ENCODE results near the gene SLC5A10. TPM values are rescaled to one million over a fixed set of nuclear protein-coding genes. Genes with fewer than 3 reads are reported as not detected.

The SLC5A10 gene
- total RNA-seq, 4 donors from 2014 or later: not detected

- TF ChIP-seq POLR2AphosphoS5 (IDR thresholded peaks at IDR 0.05) (no peak), EP300 (IDR thresholded peaks at IDR 0.05) (no peak), POLR2A (IDR thresholded peaks at IDR 0.05) (no peak), CTCF (IDR thresholded peaks at IDR 0.05) (no peak)
- H3K4me1 ChIP-seq: no peaks in the 10 kb centered on the region
- no peaks in the 10 kb centered on the region for H3K36me3 ChIP-seq
- no peak overlapping the region for H3K27ac ChIP-seq
- peaks cover 0 to 16% (median 0%) of the 10 kb centered on the region in 3 donors for H3K9me3 ChIP-seq
- ATAC-seq: no peak
- WGBS, 2 donors (ENCODE audit: low coverage in 1 of 2): 43 to 67% methylated on average over 1 of the region's 1 CpG
- no peak overlapping the region for H3K4me3 ChIP-seq
- H3K27me3 ChIP-seq: no peaks in the 10 kb centered on the region
Observed at GRCh38 chr17:18994631-18995030, 42.7 kb downstream of the SLC5A10 start.

DNA sequence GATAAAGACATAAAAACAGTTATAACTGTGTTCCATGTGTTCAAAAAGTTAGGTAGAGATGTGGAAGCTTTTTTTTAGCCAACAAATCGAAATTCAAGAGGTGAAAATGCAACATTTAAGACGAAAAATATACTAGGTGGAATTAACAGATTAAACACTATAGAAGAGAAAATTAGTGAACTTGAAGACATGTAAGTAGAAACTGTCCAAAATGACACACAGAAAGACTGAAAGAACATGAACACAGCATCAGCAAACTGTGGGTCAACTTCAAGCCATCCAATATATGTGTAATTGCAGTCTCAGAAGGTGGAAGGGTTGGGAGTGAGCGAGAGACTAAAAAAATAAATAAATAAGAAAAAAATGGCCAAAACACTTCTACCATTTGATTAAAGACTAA, 43.3 kb downstream of the SLC5A10 start:
- no peaks in the 10 kb centered on the region for H3K4me1 ChIP-seq
- H3K36me3 ChIP-seq: no peaks in the 10 kb centered on the region
- H3K27ac ChIP-seq: no peak overlapping the region
- no peaks in the 10 kb centered on the region for H3K27me3 ChIP-seq
- TF ChIP-seq EP300 (IDR thresholded peaks at IDR 0.05): no peak
- no peak for TF ChIP-seq CTCF (IDR thresholded peaks at IDR 0.05)
- no peak for TF ChIP-seq POLR2AphosphoS5 (IDR thresholded peaks at IDR 0.05)
- TF ChIP-seq POLR2A (IDR thresholded peaks at IDR 0.05): no peak
- ATAC-seq: no peak
- no peak overlapping the region for H3K4me3 ChIP-seq
- peaks cover 0 to 16% (median 0%) of the 10 kb centered on the region in 3 donors for H3K9me3 ChIP-seq
- WGBS, 2 donors (ENCODE audit: low coverage in 1 of 2): 90 to 100% methylated on average over 3 of the region's 3 CpGs

GRCh38 chr17:18996458-18996857, 44.5 kb downstream of the SLC5A10 start:
- WGBS, 2 donors (ENCODE audit: low coverage in 1 of 2): no CpG with 5 or more reads among the region's 2 CpGs
- Histone ChIP-seq H3K9me3 (peaks cover 0 to 16% (median 0%) of the 10 kb centered on the region in 3 donors), H3K36me3 (no peaks in the 10 kb centered on the region), H3K4me3 (no peak overlapping the region), H3K4me1 (no peaks in the 10 kb centered on the region), H3K27ac (no peak overlapping the region), H3K27me3 (no peaks in the 10 kb centered on the region)
- TF ChIP-seq CTCF (IDR thresholded peaks at IDR 0.05) (no peak), POLR2A (IDR thresholded peaks at IDR 0.05) (no peak), EP300 (IDR thresholded peaks at IDR 0.05) (no peak), POLR2AphosphoS5 (IDR thresholded peaks at IDR 0.05) (no peak)
- no peak for ATAC-seq

DNA sequence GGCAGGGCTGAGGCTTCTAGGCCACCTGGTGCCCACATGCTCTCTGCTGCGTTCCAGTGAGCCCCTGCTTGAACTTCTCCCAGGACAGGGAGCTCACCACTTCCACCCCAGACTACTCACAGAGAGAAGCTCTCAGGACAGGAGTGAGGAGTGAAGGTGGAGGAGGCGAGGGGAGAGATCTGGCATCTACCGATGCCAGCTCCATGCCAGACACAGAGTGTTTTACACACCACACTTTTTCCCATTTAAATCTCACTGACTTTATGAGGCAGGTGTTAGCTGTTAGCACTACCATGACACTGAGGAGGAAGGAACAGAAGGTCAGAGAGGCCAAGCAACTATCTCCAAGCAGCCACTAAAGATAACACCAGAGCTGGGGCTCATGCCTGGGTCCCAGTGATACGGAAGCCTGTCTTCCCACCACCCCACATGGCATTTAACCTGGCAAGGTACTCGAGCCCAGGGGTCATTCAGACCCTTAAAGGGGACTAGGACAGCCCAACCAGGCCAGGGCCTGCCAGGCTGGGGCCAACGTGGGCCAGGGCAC, 45.8 kb downstream of the SLC5A10 start:
- Histone ChIP-seq H3K27ac (no peak overlapping the region), H3K36me3 (no peaks in the 10 kb centered on the region), H3K27me3 (no peaks in the 10 kb centered on the region), H3K4me3 (no peak overlapping the region), H3K9me3 (peaks cover 0 to 16% (median 0%) of the 10 kb centered on the region in 3 donors), H3K4me1 (peaks cover 0 to 3% (median 0%) of the 10 kb centered on the region in 3 donors)
- ATAC-seq: no peak
- TF ChIP-seq POLR2A (IDR thresholded peaks at IDR 0.05) (no peak), EP300 (IDR thresholded peaks at IDR 0.05) (no peak)
- 90 to 100% methylated on average over 1 to 4 of the region's 6 CpGs for WGBS, 2 donors (ENCODE audit: low coverage in 1 of 2)

GRCh38 chr17:18999394-18999793, 47.4 kb downstream of the SLC5A10 start:
- Histone ChIP-seq H3K9me3 (peaks cover 0 to 16% (median 0%) of the 10 kb centered on the region in 3 donors), H3K4me3 (no peak overlapping the region), H3K36me3 (no peaks in the 10 kb centered on the region), H3K27ac (no peak overlapping the region), H3K27me3 (no peaks in the 10 kb centered on the region), H3K4me1 (peaks cover 0 to 20% (median 0%) of the 10 kb centered on the region in 3 donors)
- 94 to 98% methylated on average over 3 to 8 of the region's 8 CpGs for WGBS, 2 donors (ENCODE audit: low coverage in 1 of 2)
- ATAC-seq: no peak
- TF ChIP-seq CTCF (IDR thresholded peaks at IDR 0.05) (no peak), POLR2A (IDR thresholded peaks at IDR 0.05) (no peak), EP300 (IDR thresholded peaks at IDR 0.05) (no peak), POLR2AphosphoS5 (IDR thresholded peaks at IDR 0.05) (no peak)

Measured in gastroesophageal sphincter (tissue), 4 donors.